Gastroesophageal sphincter (tissue), 4 donors: Measurements from ENCODE around the gene UNC93A. TPM values are rescaled to one million over a fixed set of nuclear protein-coding genes. Genes with fewer than 3 reads are reported as not detected.
"Not testable (repeated sequence)": the region's sequence is repeated elsewhere in the genome, so short reads cannot be mapped to it uniquely, and the experiment has no call there.

Experiments used
- ATAC-seq: fragments of 150-250 bp; one replicate; pipeline ENCODE4 v1.9.1; 2016; ENCODE audit warnings: mild to moderate bottlenecking, moderate library complexity
- H3K27ac ChIP-seq, 4 donors: fragments of 200-600 bp; sonication (generic) in 3 of 4; 1 replicate in 3 of 4; 2 replicates in 1 of 4; pipeline ENCODE4 v1.5.1; 2016 to 2019
- H3K27me3 ChIP-seq: fragments of 200-600 bp; sonication (generic); one replicate; pipeline ENCODE4 v1.5.1; 2019
- H3K36me3 ChIP-seq, 2 donors: fragments of 200-600 bp; sonication (generic); one replicate each; pipeline ENCODE4 v1.5.1; 2019; ENCODE audit warnings: control low read depth in 1 of 2
- H3K4me1 ChIP-seq, 3 donors: fragments of 200-600 bp; sonication (generic); 1 replicate in 2 of 3; 2 replicates in 1 of 3; pipeline ENCODE4 v1.5.1; 2016 to 2019; ENCODE audit warnings: control low read depth in 2 of 3
- H3K4me3 ChIP-seq, 2 donors: fragments of 200-600 bp; sonication (generic); one replicate each; pipeline ENCODE4 v1.5.1; 2019; ENCODE audit warnings: mild to moderate bottlenecking in 1 of 2, moderate library complexity in 1 of 2
- H3K9me3 ChIP-seq, 3 donors: fragments of 200-600 bp; sonication (generic); one replicate each; pipeline ENCODE4 v1.5.1; 2017 to 2019; ENCODE audit warnings: control low read depth in 2 of 3
- CTCF ChIP-seq, 4 experiments: fragments of 200-600 bp in 2 of 4; fragments of 450-650 bp in 2 of 4; sonication (generic) in 1 of 4; IDR thresholded peaks; one replicate each; pipeline ENCODE4 v1.5.1; 2017 to 2019; ENCODE audit warnings: antibody characterized with exemption in 4 of 4, mild to moderate bottlenecking in 2 of 4, moderate library complexity in 2 of 4
- EP300 ChIP-seq: sonication (generic); formaldehyde crosslinking; IDR thresholded peaks from one replicate; pipeline ENCODE4 v1.6.1; 2017; ENCODE audit warnings: antibody characterized with exemption, mild to moderate bottlenecking
- POLR2A ChIP-seq, 2 donors: fragments of 450-650 bp; IDR thresholded peaks; one replicate each; pipeline ENCODE4 v1.6.1; 2017; ENCODE audit warnings: antibody characterized with exemption in 2 of 2, mild to moderate bottlenecking in 2 of 2, moderate library complexity in 1 of 2
- POLR2AphosphoS5 ChIP-seq: sonication (generic); formaldehyde crosslinking; IDR thresholded peaks from one replicate; pipeline ENCODE4 v1.6.1; 2017; ENCODE audit warnings: antibody characterized with exemption
- WGBS, 2 donors: methylation state at CpG; one replicate each; pipeline ENCODE4 v1.1.5; 2018; ENCODE audit warnings: low coverage in 1 of 2; 5-methylcytosine and 5-hydroxymethylcytosine counted together
- total RNA-seq, 4 donors: library from RNA; depleted of rRNA; stranded (reverse); fragments of >200 nt; gene quantifications; one replicate each; pipeline ENCODE4 v1.1.0, GENCODE V29; 2016

Gene UNC93A
- total RNA-seq, 4 donors from 2014 or later, result not detected

DNA sequence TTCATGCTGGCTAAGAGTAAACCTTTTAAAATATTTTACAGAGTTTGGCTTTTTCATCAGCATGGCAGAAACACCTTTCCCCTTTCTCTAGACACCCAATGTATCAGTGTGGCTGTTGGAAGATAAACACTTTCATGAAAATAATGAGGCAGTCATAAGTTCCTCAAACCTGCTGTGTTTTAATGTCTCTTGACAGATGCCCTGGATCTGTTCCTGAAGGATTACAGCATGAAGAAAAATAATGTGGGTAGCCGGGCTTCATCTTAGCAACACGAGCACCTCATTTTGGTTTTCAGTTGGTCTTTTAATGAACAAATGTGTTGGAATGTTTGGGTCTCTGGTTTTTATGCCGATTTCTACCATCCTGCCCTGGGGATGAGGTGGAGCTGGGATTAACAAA lies 45.5 kb upstream of the UNC93A start:
- 25 to 71% methylated on average over 2 of the region's 3 CpGs for WGBS, 2 donors

DNA sequence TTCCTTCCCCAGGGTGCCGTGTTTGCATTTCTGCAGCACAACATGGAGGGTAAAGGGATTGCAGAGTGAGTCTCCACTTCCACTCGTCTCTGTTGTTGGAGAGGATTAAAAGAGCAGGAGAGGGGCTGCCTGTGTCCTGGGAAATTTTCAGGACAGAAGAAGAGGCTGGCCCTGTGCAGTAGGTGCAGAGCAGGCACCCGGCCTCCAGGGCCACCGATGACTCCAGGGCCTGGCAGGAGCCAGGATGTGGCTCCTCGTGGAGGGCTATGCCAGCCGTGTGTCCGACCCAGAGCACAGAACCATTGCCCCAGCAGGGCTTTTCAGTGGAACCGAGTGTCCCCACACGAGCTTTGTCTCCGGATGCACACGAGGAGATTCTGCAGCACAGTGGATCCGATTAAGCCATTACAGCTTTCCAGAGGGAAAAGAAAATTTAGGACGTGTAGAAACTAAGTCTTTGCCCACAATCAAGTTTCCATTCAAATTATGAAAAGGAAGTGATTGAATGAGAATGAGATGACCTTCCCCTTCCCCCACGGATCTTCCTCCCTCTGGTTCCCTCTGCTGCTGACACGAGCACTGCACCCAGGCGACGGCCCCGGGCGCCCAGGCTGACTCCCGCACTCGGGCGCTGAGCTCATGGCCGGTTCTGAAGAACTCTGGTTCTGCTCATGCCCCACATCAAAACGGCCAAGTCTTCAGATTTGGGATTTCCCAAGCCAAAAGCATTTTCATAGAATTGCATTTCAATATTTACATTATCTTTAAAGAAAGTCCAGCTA lies 43.1 kb upstream of the UNC93A start:
- H3K4me1 ChIP-seq, result no peaks in the 10 kb centered on the region
- H3K36me3 ChIP-seq, result no peaks in the 10 kb centered on the region
- H3K27ac ChIP-seq, result no peak overlapping the region
- WGBS, 2 donors, result 80 to 89% methylated on average over 8 to 14 of the region's 24 CpGs
- ATAC-seq, result no peak
- H3K4me3 ChIP-seq, result no peak overlapping the region
- H3K27me3 ChIP-seq, result peaks cover 29% of the 10 kb centered on the region
- TF ChIP-seq POLR2A (IDR thresholded peaks at IDR 0.05) (no peak), EP300 (no peak), CTCF (IDR thresholded peaks at IDR 0.05) (no peak), POLR2AphosphoS5 (no peak)
- no peaks in the 10 kb centered on the region for H3K9me3 ChIP-seq

More for the DNA sequence above, 45.5 kb upstream of the UNC93A start:
- Histone ChIP-seq H3K4me1 (peaks cover 0 to 7% (median 0%) of the 10 kb centered on the region in 3 donors), H3K36me3 (no peaks in the 10 kb centered on the region), H3K27ac (no peak overlapping the region), H3K9me3 (no peaks in the 10 kb centered on the region), H3K4me3 (no peak overlapping the region), H3K27me3 (peaks cover 29% of the 10 kb centered on the region)
- TF ChIP-seq EP300 (no peak), CTCF (IDR thresholded peaks at IDR 0.05) (no peak), POLR2A (IDR thresholded peaks at IDR 0.05) (no peak), POLR2AphosphoS5 (no peak)
- no peak for ATAC-seq

GRCh38 chr6:167248878-167249455 lies 42.1 kb upstream of the UNC93A start:
- ATAC-seq, H3K36me3 ChIP-seq, H3K9me3 ChIP-seq, H3K4me1 ChIP-seq, H3K27ac ChIP-seq, H3K4me3 ChIP-seq: not testable (repeated sequence)
- peaks cover 25% of the 10 kb centered on the region for H3K27me3 ChIP-seq
- 57 to 100% methylated on average over 1 to 6 of the region's 14 CpGs for WGBS, 2 donors

- H3K4me3 ChIP-seq, result no peak overlapping the region
- H3K4me1 ChIP-seq, result no peaks in the 10 kb centered on the region
- peaks cover 0 to 9% (median 0%) of the 10 kb centered on the region in 3 donors for H3K9me3 ChIP-seq
- H3K27me3 ChIP-seq, result peaks cover 17% of the 10 kb centered on the region
- 63 to 100% methylated on average over 1 of the region's 1 CpG for WGBS, 2 donors
- no peak for ATAC-seq
- no peak overlapping the region for H3K27ac ChIP-seq
- TF ChIP-seq CTCF (IDR thresholded peaks at IDR 0.05) (no peak), EP300 (no peak), POLR2A (IDR thresholded peaks at IDR 0.05) (no peak), POLR2AphosphoS5 (no peak)
- H3K36me3 ChIP-seq, result no peaks in the 10 kb centered on the region
Measured at GRCh38 chr6:167252271-167252670, 38.8 kb upstream of the UNC93A start.

DNA sequence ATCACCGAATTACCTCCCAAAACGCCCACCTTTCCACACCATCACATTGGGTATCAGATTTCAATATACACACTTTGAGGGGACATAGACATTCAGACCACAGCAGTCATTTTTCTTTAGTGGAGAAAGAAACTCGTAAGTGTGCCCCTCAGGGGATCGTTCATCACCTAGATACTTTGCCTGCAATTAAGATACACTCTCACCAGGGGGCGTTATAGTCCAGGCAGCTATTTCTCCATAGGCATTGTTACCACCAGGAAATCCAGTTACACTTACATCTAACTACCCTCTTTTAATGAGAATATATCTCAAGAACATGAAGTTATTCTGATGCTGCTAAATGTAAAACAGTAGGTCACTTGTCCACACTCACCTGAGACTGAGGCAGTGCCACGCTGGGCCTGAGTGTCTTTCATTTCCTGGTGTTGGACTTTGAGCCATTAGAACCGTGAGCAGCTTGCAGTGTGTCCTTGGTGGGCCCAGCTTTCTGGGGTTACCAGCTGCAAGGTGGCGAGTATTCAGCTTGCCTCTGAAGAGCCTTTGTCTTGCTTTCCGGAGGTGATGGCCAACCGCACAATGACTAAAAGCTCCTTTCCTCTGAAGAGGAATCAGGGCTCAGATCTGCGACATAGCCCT lies 35.1 kb upstream of the UNC93A start:
- 88 to 90% methylated on average over 7 to 8 of the region's 11 CpGs for whole genome bisulfite sequencing, 2 donors
- Histone ChIP-seq H3K27ac (no peak overlapping the region), H3K9me3 (peaks cover 0 to 9% (median 0%) of the 10 kb centered on the region in 3 donors), H3K4me1 (no peaks in the 10 kb centered on the region), H3K27me3 (peaks cover 21% of the 10 kb centered on the region), H3K4me3 (no peak overlapping the region), H3K36me3 (no peaks in the 10 kb centered on the region)
- ATAC-seq, result no peak
- TF ChIP-seq CTCF (IDR thresholded peaks at IDR 0.05) (no peak), POLR2AphosphoS5 (no peak), POLR2A (IDR thresholded peaks at IDR 0.05) (no peak), EP300 (no peak)
